Measurements from ENCODE around the gene SYPL1. TPM values are rescaled to one million over a fixed set of nuclear protein-coding genes. Genes with fewer than 3 reads are reported as not detected.

The SYPL1 gene
- polyA plus RNA-seq, 1 donor from 2014 or later = 17.4 TPM

DNA sequence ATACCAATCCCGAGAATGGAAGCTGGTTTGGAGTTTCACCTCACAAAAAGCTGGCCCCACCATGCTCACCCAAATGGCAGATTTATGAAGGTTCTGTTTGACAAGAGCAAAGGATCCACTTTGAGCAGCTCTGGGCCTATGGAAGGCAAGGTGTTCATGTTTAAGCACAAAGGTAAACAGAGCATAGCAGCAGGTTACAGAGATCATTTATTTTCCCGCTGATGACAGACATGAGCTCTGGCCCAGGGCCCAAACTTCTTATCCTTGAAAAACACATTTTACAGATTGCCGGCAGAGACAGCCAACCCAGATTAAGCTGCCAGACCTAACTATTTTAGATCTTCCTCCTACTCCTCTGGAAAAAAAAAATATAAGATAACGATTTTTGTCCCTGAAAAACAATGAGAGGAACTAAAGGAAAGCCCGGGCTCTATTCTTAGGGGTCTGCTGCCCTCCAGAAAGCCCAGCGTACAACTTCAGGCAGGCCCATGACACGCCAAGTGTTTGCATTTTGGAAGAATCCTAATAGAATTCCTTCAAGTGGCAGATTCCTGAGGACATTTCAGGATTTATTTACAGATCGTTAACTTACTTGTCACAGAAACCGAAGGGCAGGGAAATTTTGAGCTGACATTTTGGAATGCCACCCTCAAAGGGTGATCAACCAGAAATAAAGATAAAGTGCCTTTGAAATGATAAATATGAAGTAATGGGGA is 40.0 kb downstream of the SYPL1 start:
- no peak overlapping the region for H3K9ac ChIP-seq (ENCODE audit: low read length)
- H3K4me3 ChIP-seq (ENCODE audit: low read length) = no peak overlapping the region
- H3K79me2 ChIP-seq (replicated peaks; ENCODE audit: insufficient read depth, low read length) = no peaks in the 10 kb centered on the region
- no peaks in the 10 kb centered on the region for H3K9me2 ChIP-seq (ENCODE audit: insufficient read depth, low read length)
- TF ChIP-seq MXI1 (conservative IDR thresholded peaks at IDR 0.05; ENCODE audit: poor library complexity, severe bottlenecking) = no peak
- no peak for TF ChIP-seq EZH2 (IDR thresholded peaks at IDR 0.05; ENCODE audit: borderline replicate concordance, insufficient read depth, low read length, poor library complexity, severe bottlenecking)
- TF ChIP-seq SMC3 (conservative IDR thresholded peaks at IDR 0.05; ENCODE audit: poor library complexity) = no peak
- no peak for TF ChIP-seq RAD21 (conservative IDR thresholded peaks at IDR 0.05)
- TF ChIP-seq, protein P1, sequence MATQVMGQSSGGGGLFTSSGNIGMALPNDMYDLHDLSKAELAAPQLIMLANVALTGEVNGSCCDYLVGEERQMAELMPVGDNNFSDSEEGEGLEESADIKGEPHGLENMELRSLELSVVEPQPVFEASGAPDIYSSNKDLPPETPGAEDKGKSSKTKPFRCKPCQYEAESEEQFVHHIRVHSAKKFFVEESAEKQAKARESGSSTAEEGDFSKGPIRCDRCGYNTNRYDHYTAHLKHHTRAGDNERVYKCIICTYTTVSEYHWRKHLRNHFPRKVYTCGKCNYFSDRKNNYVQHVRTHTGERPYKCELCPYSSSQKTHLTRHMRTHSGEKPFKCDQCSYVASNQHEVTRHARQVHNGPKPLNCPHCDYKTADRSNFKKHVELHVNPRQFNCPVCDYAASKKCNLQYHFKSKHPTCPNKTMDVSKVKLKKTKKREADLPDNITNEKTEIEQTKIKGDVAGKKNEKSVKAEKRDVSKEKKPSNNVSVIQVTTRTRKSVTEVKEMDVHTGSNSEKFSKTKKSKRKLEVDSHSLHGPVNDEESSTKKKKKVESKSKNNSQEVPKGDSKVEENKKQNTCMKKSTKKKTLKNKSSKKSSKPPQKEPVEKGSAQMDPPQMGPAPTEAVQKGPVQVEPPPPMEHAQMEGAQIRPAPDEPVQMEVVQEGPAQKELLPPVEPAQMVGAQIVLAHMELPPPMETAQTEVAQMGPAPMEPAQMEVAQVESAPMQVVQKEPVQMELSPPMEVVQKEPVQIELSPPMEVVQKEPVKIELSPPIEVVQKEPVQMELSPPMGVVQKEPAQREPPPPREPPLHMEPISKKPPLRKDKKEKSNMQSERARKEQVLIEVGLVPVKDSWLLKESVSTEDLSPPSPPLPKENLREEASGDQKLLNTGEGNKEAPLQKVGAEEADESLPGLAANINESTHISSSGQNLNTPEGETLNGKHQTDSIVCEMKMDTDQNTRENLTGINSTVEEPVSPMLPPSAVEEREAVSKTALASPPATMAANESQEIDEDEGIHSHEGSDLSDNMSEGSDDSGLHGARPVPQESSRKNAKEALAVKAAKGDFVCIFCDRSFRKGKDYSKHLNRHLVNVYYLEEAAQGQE (IDR thresholded peaks at IDR 0.05; ENCODE audit: borderline replicate concordance) = no peak
- no peak for TF ChIP-seq EP300 (conservative IDR thresholded peaks at IDR 0.05; ENCODE audit: poor library complexity, severe bottlenecking)
- TF ChIP-seq, protein P2, sequence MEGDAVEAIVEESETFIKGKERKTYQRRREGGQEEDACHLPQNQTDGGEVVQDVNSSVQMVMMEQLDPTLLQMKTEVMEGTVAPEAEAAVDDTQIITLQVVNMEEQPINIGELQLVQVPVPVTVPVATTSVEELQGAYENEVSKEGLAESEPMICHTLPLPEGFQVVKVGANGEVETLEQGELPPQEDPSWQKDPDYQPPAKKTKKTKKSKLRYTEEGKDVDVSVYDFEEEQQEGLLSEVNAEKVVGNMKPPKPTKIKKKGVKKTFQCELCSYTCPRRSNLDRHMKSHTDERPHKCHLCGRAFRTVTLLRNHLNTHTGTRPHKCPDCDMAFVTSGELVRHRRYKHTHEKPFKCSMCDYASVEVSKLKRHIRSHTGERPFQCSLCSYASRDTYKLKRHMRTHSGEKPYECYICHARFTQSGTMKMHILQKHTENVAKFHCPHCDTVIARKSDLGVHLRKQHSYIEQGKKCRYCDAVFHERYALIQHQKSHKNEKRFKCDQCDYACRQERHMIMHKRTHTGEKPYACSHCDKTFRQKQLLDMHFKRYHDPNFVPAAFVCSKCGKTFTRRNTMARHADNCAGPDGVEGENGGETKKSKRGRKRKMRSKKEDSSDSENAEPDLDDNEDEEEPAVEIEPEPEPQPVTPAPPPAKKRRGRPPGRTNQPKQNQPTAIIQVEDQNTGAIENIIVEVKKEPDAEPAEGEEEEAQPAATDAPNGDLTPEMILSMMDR (IDR thresholded peaks at IDR 0.05; ENCODE audit: poor library complexity, severe bottlenecking) = no peak
- no peaks in the 10 kb centered on the region for H4K20me1 ChIP-seq (ENCODE audit: insufficient read depth)
- no peaks in the 10 kb centered on the region for H3K36me3 ChIP-seq (ENCODE audit: insufficient read depth, low read length)
- no peaks in the 10 kb centered on the region for H3K27me3 ChIP-seq (ENCODE audit: insufficient read depth, low read depth, low read length)
- no peak overlapping the region for H2AFZ ChIP-seq (ENCODE audit: low read depth, low read length)
- H3F3A ChIP-seq (ENCODE audit: insufficient read depth, low read length, poor library complexity, severe bottlenecking) = no peaks in the 10 kb centered on the region
- H3K4me2 ChIP-seq (ENCODE audit: low read length) = no peak overlapping the region
- no peaks in the 10 kb centered on the region for H3K9me3 ChIP-seq (ENCODE audit: low read length)
- no peak overlapping the region for H3K27ac ChIP-seq (ENCODE audit: low read length)

DNA sequence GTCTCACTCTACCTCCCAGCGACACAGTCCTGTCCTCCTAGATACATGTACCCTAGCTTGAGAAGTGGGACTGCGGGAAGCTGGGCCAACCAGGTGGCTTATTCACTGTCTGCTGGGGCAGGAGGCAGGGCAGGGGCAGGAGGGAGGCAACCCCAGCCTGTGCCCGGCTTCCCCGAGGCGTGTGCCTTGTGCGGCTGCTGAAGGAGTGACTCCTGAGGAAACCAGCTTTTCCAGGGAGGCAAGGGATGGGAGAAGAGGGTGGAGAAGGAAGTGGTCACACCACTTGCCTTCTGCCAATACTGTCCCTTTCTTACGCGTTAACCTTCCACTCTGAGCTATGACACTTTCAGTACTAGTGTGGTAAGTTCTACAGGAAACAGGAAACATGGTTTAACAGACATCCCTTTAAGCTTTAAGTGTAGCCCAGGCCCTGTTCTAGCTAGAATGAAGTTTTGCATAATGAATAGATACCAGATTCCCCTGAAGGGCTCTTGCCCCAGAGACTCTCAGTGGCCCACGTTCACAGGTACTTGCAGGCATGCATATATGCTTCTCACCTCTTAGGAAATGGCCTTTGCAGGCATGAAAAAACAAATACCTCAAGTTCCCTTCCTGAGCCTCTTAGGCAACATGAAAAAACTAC is 40.6 kb downstream of the SYPL1 start:
- H3K27ac ChIP-seq (ENCODE audit: low read length) = no peak overlapping the region
- no peaks in the 10 kb centered on the region for H3F3A ChIP-seq (ENCODE audit: insufficient read depth, low read length, poor library complexity, severe bottlenecking)
- H4K20me1 ChIP-seq (ENCODE audit: insufficient read depth) = no peaks in the 10 kb centered on the region
- TF ChIP-seq, protein P1 (IDR thresholded peaks at IDR 0.05; ENCODE audit: borderline replicate concordance) = no peak
- no peak for TF ChIP-seq EZH2 (IDR thresholded peaks at IDR 0.05; ENCODE audit: borderline replicate concordance, insufficient read depth, low read length, poor library complexity, severe bottlenecking)
- no peak for TF ChIP-seq MXI1 (conservative IDR thresholded peaks at IDR 0.05; ENCODE audit: poor library complexity, severe bottlenecking)
- TF ChIP-seq TAF1 (IDR thresholded peaks at IDR 0.05; ENCODE audit: low read depth) = no peak
- no peak for TF ChIP-seq SMC3 (conservative IDR thresholded peaks at IDR 0.05; ENCODE audit: poor library complexity)
- TF ChIP-seq POLR2AphosphoS5 (IDR thresholded peaks at IDR 0.05) = no peak
- TF ChIP-seq RAD21 (conservative IDR thresholded peaks at IDR 0.05) = no peak
- no peak for TF ChIP-seq EP300 (conservative IDR thresholded peaks at IDR 0.05; ENCODE audit: poor library complexity, severe bottlenecking)
- TF ChIP-seq, protein P2 (IDR thresholded peaks at IDR 0.05; ENCODE audit: poor library complexity, severe bottlenecking) = no peak
- H3K9ac ChIP-seq (ENCODE audit: low read length) = no peak overlapping the region
- no peaks in the 10 kb centered on the region for H3K79me2 ChIP-seq (replicated peaks; ENCODE audit: insufficient read depth, low read length)
- no peaks in the 10 kb centered on the region for H3K36me3 ChIP-seq (ENCODE audit: insufficient read depth, low read length)
- no peaks in the 10 kb centered on the region for H3K9me2 ChIP-seq (ENCODE audit: insufficient read depth, low read length)
- H3K4me2 ChIP-seq (ENCODE audit: low read length) = no peak overlapping the region
- no peaks in the 10 kb centered on the region for H3K27me3 ChIP-seq (ENCODE audit: insufficient read depth, low read depth, low read length)
- no peaks in the 10 kb centered on the region for H3K9me3 ChIP-seq (ENCODE audit: low read length)
- no peak overlapping the region for H2AFZ ChIP-seq (ENCODE audit: low read depth, low read length)
- H3K4me3 ChIP-seq (ENCODE audit: low read length) = no peak overlapping the region
